ENCODE results near the gene SLC66A2. TPM values are rescaled to one million over a fixed set of nuclear protein-coding genes. Genes with fewer than 3 reads are reported as not detected.

Gene SLC66A2
- total and polyA plus RNA-seq, 3 donors from 2014 or later, result 72.5 to 143 (median 87.0) TPM

DNA sequence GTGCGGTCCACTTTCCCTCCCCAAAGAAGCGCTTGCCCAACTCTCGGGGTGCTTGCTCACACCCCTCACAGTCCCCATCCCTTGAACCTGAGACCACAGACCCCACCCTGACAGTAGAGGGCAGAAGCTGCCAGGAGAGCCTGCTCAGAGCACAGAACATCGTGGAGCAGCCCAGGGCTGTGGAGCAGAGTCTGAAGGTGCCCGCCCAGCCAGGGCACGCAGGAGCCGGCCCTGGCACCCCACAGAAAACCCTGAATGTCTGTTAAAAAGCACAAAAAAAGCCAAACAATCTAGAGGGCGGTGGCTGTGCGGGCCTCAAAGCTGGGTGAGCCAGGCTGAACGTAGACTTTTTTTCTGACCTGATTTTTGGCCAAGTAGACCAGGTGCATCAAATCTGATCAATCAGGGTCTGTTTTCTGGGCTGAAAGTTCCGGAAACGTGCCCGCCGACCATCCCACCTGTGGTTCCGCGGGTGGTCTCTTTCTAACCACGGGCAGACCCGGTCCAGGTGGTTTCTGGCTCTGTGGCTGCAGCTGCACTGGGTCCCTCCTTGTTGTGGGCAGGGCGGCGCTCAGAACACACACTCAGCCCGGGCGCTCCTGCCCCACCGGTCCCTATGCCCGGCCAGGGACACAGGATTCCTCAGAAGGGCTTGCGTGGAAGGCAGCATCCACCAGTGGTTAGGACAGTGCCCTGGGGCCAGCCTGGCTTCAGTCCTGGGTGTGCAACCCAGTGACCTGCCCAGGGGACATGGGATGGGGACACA, 66.3 kb downstream of the SLC66A2 start:
- Histone ChIP-seq H3K36me3 (ENCODE audit: low read depth, missing control alignments) (no peaks in the 10 kb centered on the region), H3K27ac (no peak overlapping the region), H3K4me1 (no peaks in the 10 kb centered on the region), H3K4me3 (no peak overlapping the region), H3K27me3 (no peaks in the 10 kb centered on the region), H3K9me3 (no peaks in the 10 kb centered on the region)
- peak; percentile 9 for DNase-seq
- WGBS, 2 donors, result 93 to 95% methylated on average over 12 to 25 of the region's 25 CpGs
- intact Hi-C loops (cut with DNase I; ENCODE audit: low total_unique reads), result no loop called here
- TF ChIP-seq POLR2A (IDR thresholded peaks at IDR 0.05) (no peak), CTCF (IDR thresholded peaks at IDR 0.05) (no peak)

GRCh38 chr18:79884294-79884962, 67.0 kb downstream of the SLC66A2 start:
- Histone ChIP-seq H3K27ac (no peak overlapping the region), H3K27me3 (no peaks in the 10 kb centered on the region), H3K4me3 (no peak overlapping the region), H3K36me3 (ENCODE audit: low read depth, missing control alignments) (no peaks in the 10 kb centered on the region), H3K4me1 (no peaks in the 10 kb centered on the region), H3K9me3 (no peaks in the 10 kb centered on the region)
- TF ChIP-seq POLR2A (IDR thresholded peaks at IDR 0.05) (no peak), CTCF (IDR thresholded peaks at IDR 0.05) (no peak)
- intact Hi-C loops (cut with DNase I; ENCODE audit: low total_unique reads), result no loop called here
- 81 to 83% methylated on average over 18 to 29 of the region's 29 CpGs for WGBS, 2 donors
- DNase-seq, result peak; percentile 8

DNA sequence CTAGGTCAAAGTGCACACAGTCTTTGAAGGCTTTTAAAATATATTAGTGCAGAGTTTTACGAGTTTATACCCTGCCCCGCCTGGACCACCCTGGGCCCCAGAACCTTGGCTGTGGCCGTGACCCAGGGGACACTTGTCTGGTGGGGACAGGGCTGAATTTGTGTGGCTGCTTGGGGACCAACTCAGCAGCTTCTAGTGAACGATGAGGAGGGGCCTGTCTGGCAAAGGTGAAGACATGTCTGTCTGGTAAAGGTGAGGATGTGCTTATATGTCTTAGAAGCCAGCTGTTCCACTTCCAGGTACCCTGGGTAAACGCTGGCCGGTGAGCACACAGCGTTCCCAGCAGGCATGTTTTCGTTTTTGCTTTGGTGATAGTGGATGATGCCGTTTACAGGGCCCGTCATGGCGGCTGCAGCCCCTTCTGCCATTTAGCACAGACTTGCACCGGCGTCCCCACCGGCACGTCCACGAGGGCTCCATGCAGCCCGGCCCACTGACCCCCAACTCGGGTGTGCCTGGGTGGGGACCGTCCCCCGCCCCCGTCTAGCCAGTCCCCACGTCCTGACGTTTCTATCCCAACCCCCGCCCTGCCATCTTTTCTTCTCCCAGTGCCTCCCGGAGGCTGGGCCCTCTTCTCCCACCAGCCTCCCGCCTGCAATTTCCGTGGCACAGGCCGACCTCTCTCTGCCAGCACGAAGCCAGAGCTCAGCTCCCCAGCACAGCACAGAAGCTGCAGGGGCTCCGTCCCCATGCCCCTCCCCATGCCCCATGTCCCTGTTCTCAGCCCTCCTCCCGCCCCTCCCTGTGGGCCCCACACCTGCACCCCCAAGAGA, 67.8 kb downstream of the SLC66A2 start:
- no peak overlapping the region for H3K27ac ChIP-seq
- TF ChIP-seq POLR2A (IDR thresholded peaks at IDR 0.05), result no peak
- TF ChIP-seq CTCF (IDR thresholded peaks at IDR 0.05), result no peak
- no peaks in the 10 kb centered on the region for H3K9me3 ChIP-seq
- H3K36me3 ChIP-seq (ENCODE audit: low read depth, missing control alignments), result no peaks in the 10 kb centered on the region
- peak; percentile 12 for DNase-seq
- H3K4me3 ChIP-seq, result no peak overlapping the region
- 67 to 81% methylated on average over 26 to 31 of the region's 31 CpGs for WGBS, 2 donors
- H3K4me1 ChIP-seq, result no peaks in the 10 kb centered on the region
- intact Hi-C loops (cut with DNase I; ENCODE audit: low total_unique reads), result no loop called here
- no peaks in the 10 kb centered on the region for H3K27me3 ChIP-seq

- Histone ChIP-seq H3K27ac (no peak overlapping the region), H3K4me1 (no peaks in the 10 kb centered on the region), H3K27me3 (no peaks in the 10 kb centered on the region), H3K36me3 (ENCODE audit: low read depth, missing control alignments) (no peaks in the 10 kb centered on the region), H3K4me3 (peak overlapping the region in 1 of 2 donors; percentile 23), H3K9me3 (no peaks in the 10 kb centered on the region)
- peak; percentile 13 for DNase-seq
- intact Hi-C loops (cut with DNase I; ENCODE audit: low total_unique reads), result no loop called here
- TF ChIP-seq CTCF (IDR thresholded peaks at IDR 0.05) (no peak), POLR2A (IDR thresholded peaks at IDR 0.05) (no peak)
- WGBS, 2 donors, result 68 to 80% methylated on average over 49 to 68 of the region's 68 CpGs
These were observed 68.8 kb downstream of the SLC66A2 start for GRCh38 chr18:79882522-79883241.

All from testis (tissue), 3 donors.